OCI-LY7 (cell line): ENCODE data around the gene MAPKAPK5.

Source experiments
- CTCF ChIP-seq: fragments of 200-600 bp; sonication (generic); conservative IDR thresholded peaks from 2 replicates; pipeline ENCODE4 v1.5.1; 2014; ENCODE audit warnings: mild to moderate bottlenecking, antibody characterized with exemption, low read length, moderate library complexity, mixed read lengths
- EZH2phosphoT487 ChIP-seq: fragments of 200-600 bp; sonication (generic); IDR thresholded peaks from 2 replicates; pipeline ENCODE4 v1.6.1; 2018; ENCODE audit warnings: low read depth, borderline replicate concordance, mild to moderate bottlenecking, mixed run types, antibody characterized with exemption, low read length, moderate library complexity, mixed read lengths

GRCh38 chr12:111893287-111893686, 51.3 kb downstream of the MAPKAPK5 start:
- TF ChIP-seq CTCF (no peak), EZH2phosphoT487 (no peak)
